H9 (cell line): ENCODE measurements around the gene INPP5A. TPM values are rescaled to one million over a fixed set of nuclear protein-coding genes. Genes with fewer than 3 reads are reported as not detected.

Source experiments
- DNase-seq: peaks from one replicate; pipeline ENCODE4 v3.0.0-alpha.2; 2017
- H2AFZ ChIP-seq: one replicate; pipeline ENCODE4 v1.6.1; 2013; ENCODE audit warnings: mild to moderate bottlenecking, low read length, control low read depth, moderate library complexity
- H2AK5ac ChIP-seq: 2 replicates; pipeline ENCODE4 v1.6.1; 2013; ENCODE audit warnings: low read length, control low read depth, mixed read lengths; ENCODE audit not compliant: insufficient read length
- H2BK120ac ChIP-seq: one replicate; pipeline ENCODE4 v1.6.1; 2013; ENCODE audit warnings: low read depth, mild to moderate bottlenecking, low read length, control low read depth, inconsistent platforms; ENCODE audit not compliant: poor library complexity, severe bottlenecking
- H2BK12ac ChIP-seq: 2 replicates; pipeline ENCODE4 v1.6.1; 2013; ENCODE audit warnings: low read length, control low read depth, mixed read lengths, low read depth; ENCODE audit not compliant: insufficient read length
- H2BK15ac ChIP-seq: 2 replicates; pipeline ENCODE4 v1.6.1; 2013; ENCODE audit warnings: low read depth, low read length, control low read depth
- H2BK20ac ChIP-seq: one replicate; pipeline ENCODE4 v1.6.1; 2013; ENCODE audit warnings: low read depth, mild to moderate bottlenecking, low read length, control low read depth, inconsistent platforms; ENCODE audit not compliant: poor library complexity, severe bottlenecking
- H2BK5ac ChIP-seq: 2 replicates; pipeline ENCODE4 v1.6.1; 2013; ENCODE audit warnings: low read length, control low read depth, mixed read lengths; ENCODE audit not compliant: insufficient read length
- H3K14ac ChIP-seq: 2 replicates; pipeline ENCODE4 v1.6.1; 2013; ENCODE audit warnings: low read length, control low read depth; ENCODE audit not compliant: insufficient read depth
- H3K18ac ChIP-seq: 2 replicates; pipeline ENCODE4 v1.6.1; 2013; ENCODE audit warnings: low read depth, mild to moderate bottlenecking, mixed read lengths, low read length, control low read depth; ENCODE audit not compliant: insufficient read length
- H3K23ac ChIP-seq: 2 replicates; pipeline ENCODE4 v1.6.1; 2013; ENCODE audit warnings: low read length, control low read depth, mixed read lengths, low read depth; ENCODE audit not compliant: insufficient read length
- H3K23me2 ChIP-seq: 2 replicates; pipeline ENCODE4 v1.6.1; 2013; ENCODE audit warnings: low read depth, mild to moderate bottlenecking, mixed read lengths, low read length, control low read depth; ENCODE audit not compliant: insufficient read length, poor library complexity, severe bottlenecking
- H3K27ac ChIP-seq: 2 replicates; pipeline ENCODE4 v1.5.1; 2013; ENCODE audit warnings: low read length, control low read depth, mixed read lengths, low read depth; ENCODE audit not compliant: insufficient read length
- H3K27me3 ChIP-seq: 2 replicates; pipeline ENCODE4 v1.6.1; 2013; ENCODE audit warnings: low read length, control low read depth, inconsistent platforms; ENCODE audit not compliant: insufficient read depth
- H3K4ac ChIP-seq: 2 replicates; pipeline ENCODE4 v1.6.1; 2013; ENCODE audit warnings: low read depth, mild to moderate bottlenecking, control low read depth, inconsistent platforms, low read length, moderate library complexity
- H3K4me1 ChIP-seq: 2 replicates; pipeline ENCODE4 v1.6.1; 2013; ENCODE audit warnings: low read length, control low read depth, inconsistent platforms; ENCODE audit not compliant: insufficient read depth
- H3K4me2 ChIP-seq: 2 replicates; pipeline ENCODE4 v1.6.1; 2013; ENCODE audit warnings: low read length, control low read depth, mixed read lengths; ENCODE audit not compliant: insufficient read length, insufficient read depth
- H3K56ac ChIP-seq: 2 replicates; pipeline ENCODE4 v1.6.1; 2013; ENCODE audit warnings: low read depth, mild to moderate bottlenecking, mixed read lengths, low read length, control low read depth; ENCODE audit not compliant: insufficient read length
- H3K79me1 ChIP-seq: 2 replicates; pipeline ENCODE4 v1.6.1; 2013; ENCODE audit warnings: low read depth, mild to moderate bottlenecking, moderate library complexity, low read length, control low read depth, inconsistent platforms; ENCODE audit not compliant: insufficient read depth, poor library complexity, severe bottlenecking
- H3K79me2 ChIP-seq: 2 replicates; pipeline ENCODE4 v1.6.1; 2013; ENCODE audit warnings: low read length, control low read depth, inconsistent platforms; ENCODE audit not compliant: insufficient read depth
- H3K9ac ChIP-seq: 2 replicates; pipeline ENCODE4 v1.6.1; 2013; ENCODE audit warnings: low read length, control low read depth, mixed read lengths; ENCODE audit not compliant: insufficient read length; ENCODE audit errors: extremely low read depth
- H3K9me3 ChIP-seq: one replicate; pipeline ENCODE4 v1.6.1; 2013; ENCODE audit warnings: low read depth, low read length, inconsistent platforms; ENCODE audit not compliant: control insufficient read depth
- H3T11ph ChIP-seq: one replicate; pipeline ENCODE4 v1.6.1; 2013; ENCODE audit warnings: mild to moderate bottlenecking, low read length, control low read depth, inconsistent platforms
- H4K20me1 ChIP-seq: one replicate; pipeline ENCODE4 v1.6.1; 2013; ENCODE audit not compliant: control insufficient read depth, insufficient read length, insufficient read depth
- H4K5ac ChIP-seq: 2 replicates; pipeline ENCODE4 v1.6.1; 2013; ENCODE audit warnings: low read depth, mild to moderate bottlenecking, mixed read lengths, low read length, control low read depth; ENCODE audit not compliant: insufficient read length
- H4K8ac ChIP-seq: replicated peaks from 2 replicates; pipeline ENCODE4 v1.6.1; 2013; ENCODE audit warnings: low read length, control low read depth, mixed read lengths, low read depth; ENCODE audit not compliant: insufficient read length
- H4K91ac ChIP-seq: 2 replicates; pipeline ENCODE4 v1.6.1; 2013; ENCODE audit warnings: low read depth, mild to moderate bottlenecking, moderate library complexity, mixed read lengths, low read length, control low read depth; ENCODE audit not compliant: insufficient read length
- H3K27ac Mint-ChIP-seq, 3 experiments: 2 replicates in 2 of 3; 3 replicates in 1 of 3; pipeline ENCODE4 v1.8.0; 2020 to 2021; ENCODE audit warnings: mixed read lengths in 3 of 3, mild to moderate bottlenecking in 1 of 3, moderate library complexity in 1 of 3
- H3K27me3 Mint-ChIP-seq: 2 replicates; pipeline ENCODE4 v1.8.0; 2021; ENCODE audit warnings: low read depth, mild to moderate bottlenecking, moderate library complexity, mixed read lengths
- H3K36me3 Mint-ChIP-seq, 3 experiments: 2 replicates in 2 of 3; 3 replicates in 1 of 3; pipeline ENCODE4 v1.8.0; 2020 to 2021; ENCODE audit warnings: low read depth in 3 of 3, mixed read lengths in 3 of 3; ENCODE audit not compliant: insufficient read depth in 1 of 3
- H3K4me1 Mint-ChIP-seq, 2 experiments: 2 replicates each; pipeline ENCODE4 v1.8.0; 2020; ENCODE audit warnings: mixed read lengths in 2 of 2
- H3K4me3 Mint-ChIP-seq, 2 experiments: 2 replicates in 1 of 2; 3 replicates in 1 of 2; pipeline ENCODE4 v1.8.0; 2020 to 2021; ENCODE audit warnings: mild to moderate bottlenecking in 2 of 2, mixed read lengths in 2 of 2, moderate library complexity in 1 of 2
- H3K9me3 Mint-ChIP-seq, 2 experiments: 2 replicates in 1 of 2; 3 replicates in 1 of 2; pipeline ENCODE4 v1.8.0; 2020; ENCODE audit warnings: mild to moderate bottlenecking in 2 of 2, mixed read lengths in 2 of 2, moderate library complexity in 1 of 2
- CTCF ChIP-seq: fragments of 200-600 bp; sonication (generic); conservative IDR thresholded peaks from 3 replicates; pipeline ENCODE4 v1.8.0; 2021; ENCODE audit warnings: antibody characterized with exemption, mild to moderate bottlenecking
- WGBS: extraction: QIAGEN DNeasy Blood & Tissue Kit; methylation state at CpG from one replicate; pipeline ENCODE4 v1.1.7; 2013; ENCODE audit warnings: missing lambda C conversion rate, low lambda C conversion rate, mixed read lengths; ENCODE audit not compliant: insufficient read length; ENCODE audit errors: extremely low coverage; 5-methylcytosine and 5-hydroxymethylcytosine counted together
- total RNA-seq: library from RNA; stranded (reverse); gene quantifications from 2 replicates; pipeline ENCODE4 v1.2.1, GENCODE V29; 2021

The INPP5A gene
- total RNA-seq, 1 experiment from 2014 or later: 17.7 TPM

- no peak overlapping the region for H2BK5ac ChIP-seq
- H2BK12ac ChIP-seq: no peak overlapping the region
- H2AK5ac ChIP-seq: no peak overlapping the region
- Mint-ChIP-seq H3K27ac (no peak overlapping the region), H3K4me1 (peaks cover 14 to 17% of the 10 kb centered on the region in 2 experiments), H3K27me3 (peaks cover 1% of the 10 kb centered on the region; the same call in 1 of the 2 replicates), H3K9me3 (no peaks in the 10 kb centered on the region), H3K36me3 (no peaks in the 10 kb centered on the region; a peak in 1 of 7 replicates), H3K4me3 (no peak overlapping the region)
- WGBS: no CpG with 5 or more reads among the region's 11 CpGs
- H4K91ac ChIP-seq: no peak overlapping the region
- H3K23me2 ChIP-seq: no peaks in the 10 kb centered on the region
- no peak overlapping the region for H2BK20ac ChIP-seq
- no peak overlapping the region for H3K23ac ChIP-seq
- no peaks in the 10 kb centered on the region for H3K4me1 ChIP-seq
- no peak overlapping the region for H3K9ac ChIP-seq
- no peak overlapping the region for H3K18ac ChIP-seq
- H3K27ac ChIP-seq: no peak overlapping the region
- no peak overlapping the region for H2BK15ac ChIP-seq
- H3K79me1 ChIP-seq: no peaks in the 10 kb centered on the region
- no peak overlapping the region for H3K56ac ChIP-seq
- H2BK120ac ChIP-seq: no peak overlapping the region
- H4K8ac ChIP-seq: no peak overlapping the region
- H3K9me3 ChIP-seq: no peaks in the 10 kb centered on the region
- H3K4ac ChIP-seq: no peak overlapping the region
- H3K4me2 ChIP-seq: no peak overlapping the region
- no peaks in the 10 kb centered on the region for H4K20me1 ChIP-seq
- DNase-seq: no peak
- TF ChIP-seq CTCF: no peak
- H3T11ph ChIP-seq: no peak overlapping the region
- no peak overlapping the region for H4K5ac ChIP-seq
- H3K27me3 ChIP-seq: no peaks in the 10 kb centered on the region
- H3K79me2 ChIP-seq: peaks cover 1% of the 10 kb centered on the region; the same call in 1 of the 2 replicates
- H3K14ac ChIP-seq: no peak overlapping the region
- no peak overlapping the region for H2AFZ ChIP-seq
These were observed 49.6 kb downstream of the INPP5A start for GRCh38 chr10:132587175-132587574.
